Iris pigment epithelial cell (primary cell): ENCODE results near the gene GSTA1.
"Not testable (repeated sequence)": the region's sequence is repeated elsewhere in the genome, so short reads cannot be mapped to it uniquely, and the experiment has no call there.

ENCODE experiments used
- DNase-seq: peaks from one replicate; pipeline ENCODE4 v3.0.0-alpha.2; 2011; ENCODE audit warnings: low read depth

Gene GSTA1

DNA sequence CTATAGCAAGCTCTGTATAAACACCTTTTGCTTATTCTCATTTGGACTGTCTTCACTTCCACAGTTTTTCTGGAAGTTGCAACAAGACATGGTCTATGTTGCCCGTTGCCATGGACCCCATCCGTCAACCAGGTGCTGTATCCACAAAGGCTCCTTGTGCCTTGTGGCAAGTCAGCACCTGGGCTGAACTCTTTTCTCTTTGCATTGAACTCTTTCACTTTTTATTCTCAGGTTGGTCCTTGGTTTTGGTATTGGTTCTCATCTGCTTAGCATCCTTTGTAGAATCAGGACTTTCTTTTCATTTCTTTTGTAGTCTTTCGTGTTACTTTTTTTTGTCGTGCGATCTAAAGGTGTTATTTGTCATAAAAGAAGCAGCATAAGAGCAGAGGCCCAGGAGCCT lies 5.0 kb upstream of the GSTA1 start:
- no peak for DNase-seq

DNA sequence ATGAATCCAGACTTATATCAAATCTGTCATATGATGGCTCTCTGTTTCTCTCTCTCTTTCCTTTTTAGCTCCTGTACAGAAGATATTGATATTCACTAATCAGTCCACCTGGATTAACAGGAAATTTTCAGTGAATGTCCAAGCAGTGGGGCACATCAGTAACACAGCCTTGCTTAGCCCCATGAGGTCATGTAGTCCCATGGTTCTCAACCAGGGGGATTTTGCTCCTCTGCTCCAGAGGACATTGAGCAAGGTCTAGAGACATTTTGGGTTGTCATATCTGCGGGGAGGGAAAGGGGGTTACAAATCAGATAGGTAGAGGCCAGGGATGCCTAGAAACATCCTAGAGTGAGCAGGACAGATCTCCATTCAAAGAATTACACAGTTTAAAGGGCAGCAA lies 810 bp downstream of the GSTA1 start:
- DNase-seq = no peak

DNA sequence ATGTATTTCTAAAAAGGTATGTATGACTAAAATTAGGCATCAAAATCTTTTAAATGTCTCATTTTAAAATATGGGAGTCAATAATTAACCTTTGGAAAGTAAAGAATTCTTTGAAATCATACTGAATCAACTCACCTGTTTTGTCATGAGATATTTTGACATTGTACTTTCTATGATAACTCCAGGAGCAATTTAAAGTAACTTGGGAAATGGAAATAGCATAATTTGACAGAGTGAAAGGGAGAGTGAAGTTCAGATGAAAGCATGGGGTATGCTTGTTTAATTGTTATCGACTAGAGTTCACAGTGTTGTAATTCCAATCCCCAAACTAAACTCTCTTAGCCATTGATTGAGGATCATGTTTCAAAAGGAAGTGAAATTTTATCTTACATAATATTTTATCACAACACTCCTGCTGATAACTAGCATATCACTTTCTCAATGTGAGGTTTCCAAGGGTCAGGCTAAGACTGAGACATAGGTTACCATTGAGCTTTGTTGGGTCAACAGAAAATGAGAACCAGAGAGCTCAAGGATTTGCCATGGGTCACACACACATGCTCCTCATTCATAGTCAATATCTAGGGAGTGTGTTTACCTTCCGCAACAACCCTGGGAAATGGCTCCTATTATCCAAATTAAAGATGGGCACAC lies 2.3 kb downstream of the GSTA1 start:
- no peak for DNase-seq

DNA sequence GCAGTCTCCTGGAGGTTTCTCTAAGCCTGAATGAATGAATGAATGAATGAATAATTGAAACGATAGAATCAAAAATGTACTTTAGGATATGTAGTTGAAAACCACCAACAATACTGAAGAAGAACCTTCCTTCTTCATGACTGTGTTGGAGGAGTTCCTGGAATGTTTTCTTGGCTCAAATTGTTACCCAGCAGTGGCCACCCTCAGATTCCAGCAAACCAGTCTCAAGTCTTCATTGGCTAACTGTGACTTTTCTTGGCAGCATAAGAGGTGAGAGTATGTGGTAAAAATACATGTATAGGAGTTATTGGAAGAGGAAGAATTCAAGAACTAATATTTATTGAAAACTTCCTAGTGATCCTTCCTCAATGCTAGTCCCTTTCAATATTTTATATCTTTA lies 4.3 kb downstream of the GSTA1 start:
- peak; percentile 39 for DNase-seq

DNA sequence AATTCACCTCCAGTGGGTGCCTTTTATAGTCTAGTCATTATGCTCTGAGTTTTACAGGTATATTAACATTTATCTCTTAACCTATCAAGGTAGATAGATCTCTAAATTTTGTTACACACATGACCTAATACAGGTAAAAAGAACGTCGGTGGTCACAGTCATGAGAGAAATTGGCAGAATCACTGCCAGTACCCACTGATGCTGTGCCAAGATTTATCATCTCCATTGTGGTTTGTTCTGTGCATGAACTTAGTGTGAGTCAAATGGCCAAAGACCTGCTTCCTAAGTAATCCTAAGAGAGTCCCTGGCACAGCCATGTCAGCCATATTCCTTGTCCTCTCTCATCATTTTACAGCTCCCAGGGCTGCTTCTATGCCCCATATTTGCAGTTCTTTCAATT lies 9.2 kb downstream of the GSTA1 start:
- DNase-seq = not testable (repeated sequence)

DNA sequence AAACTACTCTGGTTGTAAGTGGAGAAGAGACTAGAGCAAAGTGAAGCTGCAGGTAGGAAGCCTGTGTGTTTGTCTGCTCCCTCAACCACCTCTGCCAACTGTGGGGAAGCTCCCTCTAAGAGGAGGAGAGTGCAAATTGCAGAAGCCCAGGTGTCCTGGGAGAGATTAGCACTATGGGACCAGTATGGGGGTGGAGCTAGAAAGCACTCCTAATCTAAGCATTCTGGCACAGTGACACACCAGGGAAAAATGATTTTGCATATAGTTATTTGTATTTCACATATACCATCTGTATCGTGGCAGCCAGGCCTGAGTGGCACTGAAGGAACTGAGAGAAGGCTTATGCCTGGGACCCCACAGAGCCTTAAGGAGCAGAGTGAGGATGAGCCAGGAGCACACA lies 12.8 kb downstream of the GSTA1 start:
- no peak for DNase-seq

DNA sequence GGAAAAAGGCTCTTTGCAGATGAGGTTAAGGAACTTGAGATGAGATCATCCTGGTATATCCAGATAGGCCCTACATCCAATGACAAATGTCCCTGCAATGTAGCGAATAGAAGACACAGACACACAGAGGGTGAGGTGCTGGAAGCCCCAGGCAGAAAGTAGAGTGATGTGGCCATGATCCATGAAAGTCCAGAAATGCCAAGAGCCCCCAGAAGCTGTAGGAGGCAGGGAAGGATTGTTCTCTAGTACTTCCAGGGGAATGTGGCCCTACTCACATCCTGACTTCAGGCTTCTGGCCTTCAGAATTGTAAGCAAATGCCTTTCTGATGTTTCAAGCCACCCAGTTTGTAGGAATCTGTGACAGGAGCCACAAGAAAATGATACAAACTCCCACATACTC lies 14.0 kb downstream of the GSTA1 start:
- not testable (repeated sequence) for DNase-seq

DNA sequence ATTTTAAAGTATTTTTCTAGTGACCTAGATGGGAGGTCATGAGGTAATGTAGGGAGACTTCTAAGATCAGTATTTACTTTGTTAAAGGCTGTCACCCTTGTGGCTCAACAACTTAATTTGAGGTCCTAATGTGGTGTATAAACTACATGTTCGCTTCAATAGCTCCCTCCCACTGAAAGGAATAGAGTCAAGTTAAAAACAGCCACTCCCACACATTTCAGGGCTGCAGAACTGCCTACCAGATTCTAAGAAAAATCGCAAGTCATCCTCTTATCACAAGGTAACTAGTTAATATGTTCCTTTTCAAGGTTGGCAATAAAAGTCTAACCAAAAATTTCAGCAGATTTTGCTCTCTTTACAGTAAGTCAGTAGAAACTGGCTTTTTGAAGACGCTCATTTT lies 15.1 kb downstream of the GSTA1 start:
- no peak for DNase-seq

DNA sequence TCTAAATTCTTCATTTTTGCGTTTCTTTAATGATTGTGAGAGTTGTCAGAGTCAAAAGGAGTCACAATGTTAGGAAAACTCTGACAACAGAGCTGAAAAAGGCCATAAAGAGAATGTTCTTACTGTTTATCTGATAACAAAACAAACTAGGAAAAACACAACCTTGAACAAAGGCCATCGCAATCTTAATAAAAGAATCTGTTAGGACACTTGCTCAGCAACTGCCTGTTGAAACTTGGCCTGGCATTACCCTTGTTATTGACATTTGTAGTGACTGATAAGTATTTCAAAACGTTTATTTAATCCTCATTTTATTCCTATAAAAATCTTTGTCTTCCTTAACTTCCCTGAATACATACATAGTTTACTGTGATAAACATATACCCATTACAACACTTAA lies 15.7 kb downstream of the GSTA1 start:
- no peak for DNase-seq

DNA sequence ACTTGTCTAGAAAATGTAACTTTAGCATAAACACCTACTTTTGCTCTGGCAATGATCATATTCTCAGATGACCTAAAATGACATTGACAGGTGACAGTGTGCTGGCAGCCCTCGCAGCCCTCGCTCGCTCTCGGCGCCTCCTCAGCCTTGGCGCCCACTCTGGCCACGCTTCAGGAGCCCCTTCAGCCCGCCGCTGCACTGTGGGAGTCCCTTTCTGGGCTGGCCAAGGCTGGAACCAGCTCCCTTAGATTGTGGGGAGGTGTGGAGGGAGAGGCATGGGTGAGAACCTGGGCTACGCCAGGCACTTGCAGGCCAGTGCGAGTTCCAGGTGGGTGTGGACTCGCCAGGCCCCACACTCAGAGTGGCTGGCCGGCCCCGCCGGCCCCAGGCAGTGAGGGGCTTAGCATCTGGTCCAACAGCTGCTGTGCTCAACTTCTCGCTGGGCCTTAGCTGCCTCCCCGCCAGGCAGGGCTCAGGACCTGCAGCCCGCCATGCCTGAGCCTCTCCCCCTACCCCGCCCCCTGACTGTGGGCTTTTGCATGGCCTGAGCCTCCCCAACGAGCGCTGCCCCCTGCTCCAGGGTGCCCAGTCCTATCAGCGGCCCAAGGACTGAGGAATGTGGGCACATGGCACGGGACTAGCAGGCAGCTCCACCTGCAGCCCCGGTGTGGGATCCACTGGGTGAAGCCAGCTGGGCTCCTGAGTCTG lies 17.2 kb downstream of the GSTA1 start:
- no peak for DNase-seq

DNA sequence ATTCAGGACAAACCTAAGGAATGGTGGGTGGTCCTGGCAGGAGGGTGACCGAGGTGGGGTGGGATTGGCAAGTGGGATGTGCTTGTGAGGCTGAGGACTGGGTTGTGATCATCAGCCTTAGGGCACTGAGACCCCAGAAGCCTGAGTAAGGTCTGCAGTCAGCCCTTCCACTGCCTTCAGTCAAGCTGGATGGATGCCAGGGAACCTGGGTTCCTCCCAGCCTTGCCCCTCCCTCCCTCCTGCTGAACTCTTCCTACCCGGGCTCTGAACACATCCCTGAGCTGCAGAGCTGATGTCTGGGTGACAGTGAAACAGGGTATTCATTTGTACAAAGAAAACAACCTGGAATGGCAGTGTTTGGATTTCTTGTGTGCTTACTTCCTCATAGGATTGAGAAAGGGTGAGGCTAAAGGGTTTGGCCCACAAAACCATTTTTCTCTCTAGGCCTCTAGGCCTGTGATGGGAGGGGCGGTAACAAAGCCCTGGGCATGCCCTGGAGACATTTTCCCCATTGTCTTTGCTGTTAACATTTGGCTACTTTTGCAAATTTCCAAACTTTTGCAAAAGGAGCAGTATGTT lies 20.8 kb downstream of the GSTA1 start:
- DNase-seq = not testable (repeated sequence)

DNA sequence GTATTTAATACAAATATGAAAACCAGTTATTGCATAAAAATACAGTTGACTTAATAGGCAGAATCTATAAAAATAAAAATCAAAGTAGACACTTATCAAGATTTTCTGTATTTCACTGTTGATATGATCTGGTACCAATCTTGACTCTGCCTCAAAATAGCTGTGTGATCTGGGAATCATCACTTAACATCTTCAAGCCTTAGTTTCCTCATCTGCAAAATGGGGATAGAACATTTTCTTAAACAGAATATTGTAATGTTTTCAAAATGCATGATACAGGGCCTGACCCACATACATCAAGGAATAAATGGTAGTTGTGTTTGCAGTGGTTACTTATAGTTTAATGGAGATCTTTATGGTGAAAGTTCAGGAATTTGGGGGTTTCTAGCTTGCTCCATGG lies 21.4 kb downstream of the GSTA1 start:
- not testable (repeated sequence) for DNase-seq

DNA sequence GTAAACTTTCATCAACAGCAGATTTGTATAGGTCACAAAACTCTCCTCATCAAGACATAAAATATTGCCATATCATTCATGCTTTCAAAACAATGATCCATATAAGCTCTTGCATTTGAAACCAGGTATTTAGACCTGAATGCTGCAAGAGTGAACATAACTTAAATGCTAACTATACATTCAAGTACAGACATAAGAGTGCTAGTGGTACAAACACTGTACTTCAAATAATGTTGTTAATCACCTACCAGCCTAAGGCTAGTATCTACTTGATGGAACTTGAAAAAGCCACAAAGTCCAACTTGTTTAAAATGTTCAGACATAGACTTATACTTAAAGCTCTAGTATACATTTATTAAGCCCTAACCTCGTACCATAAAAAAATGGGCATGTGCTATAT lies 24.4 kb downstream of the GSTA1 start:
- no peak for DNase-seq

DNA sequence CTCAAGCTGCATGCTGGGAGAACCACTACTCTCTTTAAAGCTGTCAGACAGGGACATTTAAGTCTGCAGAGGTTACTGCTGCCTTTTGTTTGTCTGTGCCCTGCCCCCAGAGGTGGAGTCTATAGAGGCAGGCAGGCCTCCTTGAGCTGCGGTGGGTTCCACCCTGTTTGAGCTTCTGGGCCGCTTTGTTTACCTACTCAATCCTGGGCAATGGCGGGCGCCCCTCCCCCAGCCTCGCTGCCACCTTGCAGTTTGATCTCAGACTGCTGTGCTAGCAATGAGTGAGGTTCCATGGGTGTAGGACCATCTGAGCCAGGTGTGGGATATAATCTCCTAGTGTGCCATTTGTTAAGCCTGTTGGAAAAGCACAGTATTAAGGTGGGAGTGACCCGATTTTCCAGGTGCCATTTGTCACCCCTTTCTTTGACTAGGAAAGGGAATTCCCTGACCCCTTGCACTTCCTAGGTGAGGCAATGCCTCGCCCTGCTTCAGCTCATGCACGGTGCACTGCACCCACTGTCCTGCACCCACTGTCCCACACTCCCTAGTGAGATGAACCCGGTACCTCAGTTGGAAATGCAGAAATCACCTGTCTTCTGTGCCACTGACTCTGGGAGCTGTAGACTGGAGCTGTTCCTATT lies 26.8 kb downstream of the GSTA1 start:
- not testable (repeated sequence) for DNase-seq

DNA sequence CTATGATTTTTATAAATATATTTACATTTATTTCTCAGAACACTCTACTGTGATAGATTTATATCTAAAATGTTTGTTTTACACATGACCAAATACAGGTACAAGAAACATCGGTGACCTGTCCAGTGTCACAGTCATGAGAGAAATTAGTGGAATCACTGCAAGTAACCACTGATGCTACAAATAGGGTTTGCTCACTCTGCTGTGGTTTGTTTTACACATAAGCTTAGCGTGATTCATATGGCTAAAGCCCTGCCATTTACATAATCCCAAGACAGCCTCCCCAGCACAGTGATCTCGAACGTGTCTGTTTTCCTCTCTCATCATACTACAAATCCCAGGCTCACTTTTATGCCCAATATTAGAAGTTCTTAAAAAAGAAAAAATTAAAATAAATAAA lies 34.2 kb downstream of the GSTA1 start:
- peak; percentile 64 for DNase-seq

DNA sequence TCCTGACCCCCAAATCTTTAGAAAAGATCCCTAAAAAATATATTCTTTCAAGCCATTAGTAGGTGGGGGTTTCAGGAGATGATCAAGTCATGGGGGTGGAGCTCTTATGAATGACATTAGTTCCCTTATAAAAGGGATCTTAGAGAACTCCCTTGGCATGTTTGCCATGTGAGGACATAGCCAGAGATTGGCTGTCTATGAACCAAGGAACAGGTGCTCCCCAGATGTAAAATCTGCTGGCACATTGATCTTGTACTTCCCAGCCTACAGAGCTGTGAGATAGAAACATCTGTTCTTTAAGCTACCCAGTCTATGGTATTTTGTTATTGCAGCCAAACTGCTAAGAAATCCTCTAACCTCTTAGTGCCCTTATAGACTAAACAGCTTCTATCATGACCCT lies 36.0 kb downstream of the GSTA1 start:
- not testable (repeated sequence) for DNase-seq

DNA sequence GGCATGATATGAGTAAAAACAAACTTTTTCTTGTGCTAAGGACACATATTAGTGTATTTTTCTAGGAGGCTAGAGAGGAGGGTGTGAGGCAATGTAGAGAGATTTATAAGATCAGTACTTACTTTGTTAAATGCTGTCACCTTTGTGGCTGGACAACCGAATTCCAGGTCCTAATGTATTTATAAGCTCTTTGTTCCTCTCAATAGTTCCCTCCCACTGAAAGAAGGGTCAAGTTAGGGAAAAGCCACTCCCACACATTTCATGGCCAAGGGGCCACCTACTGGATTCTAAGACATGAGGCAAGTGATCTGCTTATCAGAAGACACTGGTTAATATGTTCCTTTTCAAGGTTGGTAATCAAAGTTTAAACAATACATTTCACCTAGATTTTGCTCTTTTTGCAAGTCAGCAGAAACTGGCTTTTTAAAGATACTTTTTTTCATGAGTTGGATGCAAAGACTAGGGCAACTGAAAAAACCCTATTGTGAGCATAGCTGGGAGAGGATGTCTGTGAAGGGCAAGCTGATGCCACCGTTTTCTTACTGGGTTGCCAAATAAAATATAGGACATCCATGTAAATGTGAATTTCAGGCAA lies 40.2 kb downstream of the GSTA1 start, which contains the start of gene GSTA2:
TSS of gene GSTA2 (minus strand) at position 154 of the 595 bp plus-strand sequence. CDS start 5,528 bp downstream, outside the sequence.
- DNase-seq = not testable (repeated sequence)

DNA sequence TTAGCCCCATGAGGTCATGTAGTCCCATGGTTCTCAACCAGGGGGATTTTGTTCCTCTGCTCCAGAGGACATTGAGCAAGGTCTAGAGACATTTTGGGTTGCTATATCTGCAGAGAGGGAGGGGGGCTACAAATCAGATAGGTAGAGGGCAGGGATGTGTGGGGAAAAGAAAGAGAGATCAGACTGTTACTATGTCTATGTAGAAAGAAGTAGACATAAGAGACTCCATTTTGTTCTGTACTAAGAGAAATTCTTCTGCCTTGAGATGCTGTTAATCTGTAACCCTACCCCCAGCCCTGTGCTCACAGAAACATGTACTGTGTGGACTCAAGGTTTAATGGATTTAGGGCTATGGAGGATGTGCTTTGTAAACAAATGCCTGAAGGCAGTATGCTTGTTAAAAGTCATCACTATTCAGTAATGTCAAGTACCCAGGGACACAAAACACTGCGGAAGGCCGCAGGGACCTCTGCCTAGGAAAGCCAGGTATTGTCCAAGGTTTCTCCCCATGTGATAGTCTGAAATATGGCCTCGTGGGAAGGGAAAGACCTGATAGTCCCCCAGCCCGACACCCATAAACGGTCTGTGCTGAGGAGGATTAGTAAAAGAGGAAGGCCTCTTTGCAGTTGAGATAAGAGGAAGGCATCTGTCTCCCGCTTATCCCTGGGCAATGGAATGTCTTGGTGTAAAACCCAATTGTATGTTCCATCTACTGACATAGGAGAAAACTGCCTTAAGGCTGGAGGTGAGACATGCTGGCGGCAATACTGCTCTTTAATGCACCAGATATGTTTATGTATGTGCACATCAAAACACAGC lies 41.7 kb downstream of the GSTA1 start:
- DNase-seq = not testable (repeated sequence)

DNA sequence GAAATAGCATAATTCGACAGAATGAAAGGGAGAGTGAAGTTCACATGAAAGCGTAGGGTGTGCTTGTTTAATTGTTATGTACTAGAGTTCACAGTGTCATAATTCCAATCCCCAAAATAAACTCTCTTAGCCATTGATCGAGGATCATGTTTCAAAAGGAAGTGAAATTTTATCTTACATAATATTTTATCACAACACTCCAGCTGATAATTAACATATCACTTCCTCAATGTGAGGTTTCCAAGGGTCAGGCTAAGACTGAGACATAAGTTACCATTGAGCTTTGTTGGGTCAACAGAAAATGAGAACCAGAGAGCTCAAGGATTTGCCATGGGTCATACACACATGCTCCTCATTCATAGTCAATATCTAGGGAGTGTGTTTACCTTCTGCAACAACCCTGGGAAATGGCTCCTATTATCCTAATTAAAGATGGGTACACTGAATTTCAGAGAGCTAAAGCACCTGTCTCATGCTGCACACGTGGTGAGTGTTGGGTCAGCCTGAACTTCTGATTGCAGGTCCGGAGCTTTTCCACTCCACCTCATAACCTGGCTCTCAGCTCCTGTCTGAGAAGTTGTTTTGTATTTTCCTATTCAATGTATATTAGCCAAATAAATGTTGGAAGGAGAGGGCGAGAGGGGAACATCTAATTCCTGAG lies 43.4 kb downstream of the GSTA1 start:
- DNase-seq = no peak

DNA sequence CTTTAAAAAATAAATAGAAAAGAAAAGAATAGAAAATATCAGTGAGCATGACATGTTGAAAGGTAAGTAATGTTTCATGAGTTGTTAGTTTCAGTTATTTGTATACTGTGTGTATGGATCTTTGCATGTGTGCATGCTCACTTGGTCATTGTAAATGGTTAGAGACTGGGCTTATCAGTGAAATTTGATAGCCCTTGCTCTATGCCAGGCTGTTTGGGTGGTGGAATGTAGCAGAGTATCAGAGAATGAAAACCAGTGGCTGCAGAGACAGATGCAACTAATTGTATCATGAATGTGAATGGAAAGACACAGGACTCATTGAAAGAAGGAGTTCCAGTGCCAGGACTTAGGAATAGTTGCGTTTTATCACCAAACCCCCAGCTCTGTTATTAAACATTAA lies 44.5 kb downstream of the GSTA1 start:
- peak; percentile 3 for DNase-seq
